Pancreas (tissue), 10 donors: ENCODE results near the gene VAPB. TPM values are rescaled to one million over a fixed set of nuclear protein-coding genes. Genes with fewer than 3 reads are reported as not detected.

Experiments
- ATAC-seq, 4 donors: fragments of 200-7000 bp; cut with Tn5 transposase; one replicate each; pipeline versions ENCODE4 v1.8.0 to v1.9.1; 2020; ENCODE audit warnings: mild to moderate bottlenecking in 4 of 4, moderate library complexity in 4 of 4
- DNase-seq, 6 donors: peaks; one replicate each; pipeline ENCODE4 v3.0.0-alpha.2; 2020
- FAIRE-seq: peaks from 2 replicates; lab custom pipeline; 2012; peaks lifted over from hg19 to GRCh38; lab: Jason Lieb, UNC
- H3K27ac ChIP-seq, 4 donors: fragments of 200-600 bp; sonication (generic); 1 replicate in 3 of 4; 2 replicates in 1 of 4; pipeline versions ENCODE4 v1.5.0 to v1.8.0; 2020
- H3K27me3 ChIP-seq, 4 donors: fragments of 200-600 bp; one replicate each; pipeline ENCODE4 v1.8.0; 2021
- H3K36me3 ChIP-seq, 3 donors: fragments of 200-600 bp; sonication (generic) in 1 of 3; one replicate each; pipeline versions ENCODE4 v1.5.0 to v1.8.0; 2020 to 2021
- H3K4me1 ChIP-seq, 3 donors: fragments of 200-600 bp; one replicate each; pipeline ENCODE4 v1.8.0; 2021
- H3K4me3 ChIP-seq, 4 donors: fragments of 200-600 bp; sonication (generic) in 2 of 4; one replicate each; pipeline versions ENCODE4 v1.5.0 to v1.8.0; 2020 to 2021
- H3K9me3 ChIP-seq, 4 donors: fragments of 200-600 bp; one replicate each; pipeline ENCODE4 v1.8.0; 2021
- WGBS, 2 donors: extraction: QIAGEN DNeasy Blood & Tissue Kit; methylation state at CpG; one replicate each; pipeline ENCODE4 v1.1.7; 2013; 5-methylcytosine and 5-hydroxymethylcytosine counted together
- intact Hi-C, 3 donors: fragments of 100-400 bp; cut with DNase I; formaldehyde crosslinking; loops; one replicate each; pipeline versions ENCODE4 v1.11.1 to v1.14.2; 2022
- polyA plus RNA-seq, 2 donors: library from polyadenylated mRNA; stranded (reverse); fragments of 200-250 nt; gene quantifications; one replicate each; pipeline ENCODE4 v1.2.3, GENCODE V29; 2013
- total RNA-seq, 6 donors: library from RNA; stranded (reverse); fragmentation: NEBNext Ultra II Directional in 4 of 6; extraction: Animal tissue kit (Norgen Biotek cat#: 25700) in 4 of 6; gene quantifications; one replicate each; pipeline versions ENCODE4 v1.2.1 to v1.2.4, GENCODE V29; 2021 to 2023
- TF ChIP-seq, protein P1 (sequence below), 4 donors: fragments of 200-600 bp; sonication (generic) in 3 of 4; IDR thresholded peaks; one replicate each; pipeline versions ENCODE4 v1.5.0 to v1.8.0; 2021; ENCODE audit warnings: antibody characterized with exemption in 4 of 4
- donor health status: healthy with polysubstance abuse.
- donor health status: DM: no; HTN: no; CAD: no; lungs with moderate emphysema.
- donor health status: DM: no; HTN: no; CAD: no.
- donor health status: control.
- donor health status: control.
- donor health status: Bipolar disorder and iron deficiency.
- donor health status: DM: yes; HTN: yes; CAD: no.
- donor health status: DM: no; HTN: no; CAD: no.
- donor health status: DM: no; HTN: no; CAD: no.
- donor health status: DM: yes; HTN: yes; CAD: no.

Gene VAPB
- total and polyA plus RNA-seq, 8 donors: 9.6 to 30.3 (median 20.6) TPM

DNA sequence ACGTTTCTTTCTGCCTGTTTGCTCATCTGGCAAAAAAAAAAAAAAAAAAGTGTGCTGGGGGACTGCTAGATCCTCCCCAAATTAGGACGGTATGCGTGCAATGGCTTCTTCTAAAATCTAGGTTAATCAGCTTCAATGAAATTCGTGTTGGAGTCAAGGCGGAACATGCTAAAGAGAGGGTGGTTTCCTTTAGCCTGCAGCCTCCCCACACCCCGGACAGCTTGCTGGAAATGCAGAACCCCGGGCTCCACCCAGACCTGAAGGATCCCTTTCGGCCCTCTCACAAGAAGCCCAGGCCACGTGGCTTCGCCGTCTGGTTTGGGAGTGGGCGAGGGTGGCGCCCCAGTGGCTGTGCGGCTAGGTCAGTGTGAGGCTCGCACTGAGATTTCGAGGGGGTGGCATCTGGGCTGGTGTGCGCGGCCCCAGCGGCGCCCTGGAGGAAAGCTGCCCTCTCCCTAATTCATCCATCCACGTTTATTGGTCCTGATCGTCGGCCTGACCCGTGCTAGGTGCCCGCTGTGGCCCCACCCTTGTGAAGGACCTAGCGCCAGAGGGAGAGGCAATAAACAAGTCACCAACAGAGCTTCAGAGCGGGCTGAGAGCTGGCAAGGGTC lies 77.2 kb downstream of the VAPB start:
- intact Hi-C loops: no loop called here
- DNase-seq: no peak
- ATAC-seq: no peak
- Histone ChIP-seq H3K36me3 (no peaks in the 10 kb centered on the region), H3K4me3 (no peak overlapping the region), H3K9me3 (no peaks in the 10 kb centered on the region), H3K27me3 (no peaks in the 10 kb centered on the region), H3K27ac (no peak overlapping the region), H3K4me1 (no peaks in the 10 kb centered on the region)
- WGBS, 2 donors: 89 to 90% methylated on average over 27 of the region's 27 CpGs
- TF ChIP-seq, protein P1, sequence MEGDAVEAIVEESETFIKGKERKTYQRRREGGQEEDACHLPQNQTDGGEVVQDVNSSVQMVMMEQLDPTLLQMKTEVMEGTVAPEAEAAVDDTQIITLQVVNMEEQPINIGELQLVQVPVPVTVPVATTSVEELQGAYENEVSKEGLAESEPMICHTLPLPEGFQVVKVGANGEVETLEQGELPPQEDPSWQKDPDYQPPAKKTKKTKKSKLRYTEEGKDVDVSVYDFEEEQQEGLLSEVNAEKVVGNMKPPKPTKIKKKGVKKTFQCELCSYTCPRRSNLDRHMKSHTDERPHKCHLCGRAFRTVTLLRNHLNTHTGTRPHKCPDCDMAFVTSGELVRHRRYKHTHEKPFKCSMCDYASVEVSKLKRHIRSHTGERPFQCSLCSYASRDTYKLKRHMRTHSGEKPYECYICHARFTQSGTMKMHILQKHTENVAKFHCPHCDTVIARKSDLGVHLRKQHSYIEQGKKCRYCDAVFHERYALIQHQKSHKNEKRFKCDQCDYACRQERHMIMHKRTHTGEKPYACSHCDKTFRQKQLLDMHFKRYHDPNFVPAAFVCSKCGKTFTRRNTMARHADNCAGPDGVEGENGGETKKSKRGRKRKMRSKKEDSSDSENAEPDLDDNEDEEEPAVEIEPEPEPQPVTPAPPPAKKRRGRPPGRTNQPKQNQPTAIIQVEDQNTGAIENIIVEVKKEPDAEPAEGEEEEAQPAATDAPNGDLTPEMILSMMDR (IDR thresholded peaks at IDR 0.05): no peak
- FAIRE-seq: no peak

DNA sequence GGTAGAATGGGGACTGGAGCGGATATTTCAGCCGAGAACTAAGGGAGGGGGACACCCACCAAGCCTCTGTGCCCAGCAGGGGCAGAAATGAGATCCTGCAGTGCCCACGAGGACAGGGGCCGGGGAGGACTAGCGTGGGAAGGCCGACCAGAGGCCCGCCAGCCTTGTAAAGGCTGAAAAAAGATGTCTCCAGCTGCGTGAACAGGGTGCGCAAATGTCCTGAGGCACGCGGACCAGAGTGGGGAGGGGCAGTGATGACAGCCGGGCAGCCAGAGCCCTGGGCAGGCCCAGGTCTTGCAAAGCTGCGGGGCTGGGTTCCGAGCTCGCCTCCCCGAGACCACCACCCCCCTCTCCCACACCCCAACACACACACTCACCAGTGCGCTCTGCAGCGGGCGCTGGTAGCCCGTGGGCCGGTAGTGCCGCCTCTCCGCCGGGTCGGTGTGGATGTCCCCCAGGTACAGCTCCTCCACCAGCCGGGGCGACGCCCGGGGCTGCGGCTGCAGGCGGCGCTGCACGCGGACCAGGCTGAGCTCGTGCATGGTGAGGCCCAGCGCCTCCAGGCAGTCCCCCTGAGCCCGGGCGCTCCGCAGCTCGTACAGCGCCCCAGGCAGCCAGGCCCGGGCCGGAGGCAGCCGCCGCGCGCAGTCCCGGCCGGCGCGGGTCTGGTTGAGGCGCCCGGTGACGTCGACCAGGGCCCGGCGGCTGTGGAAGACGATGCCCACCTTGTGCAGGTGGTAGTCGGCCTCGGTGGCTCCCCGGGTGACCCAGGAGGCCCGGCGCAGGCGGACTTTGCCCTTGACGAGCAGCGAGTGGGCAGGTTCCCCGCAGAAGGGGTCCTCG lies 77.9 kb downstream of the VAPB start:
- Histone ChIP-seq H3K36me3 (no peaks in the 10 kb centered on the region), H3K4me3 (no peak overlapping the region), H3K4me1 (no peaks in the 10 kb centered on the region), H3K27ac (no peak overlapping the region), H3K9me3 (no peaks in the 10 kb centered on the region), H3K27me3 (no peaks in the 10 kb centered on the region)
- DNase-seq: no peak
- no peak for ATAC-seq
- TF ChIP-seq, protein P1 (IDR thresholded peaks at IDR 0.05): no peak
- no peak for FAIRE-seq
- intact Hi-C loops: no loop called here
- 42 to 44% methylated on average over 52 to 68 of the region's 68 CpGs for WGBS, 2 donors

DNA sequence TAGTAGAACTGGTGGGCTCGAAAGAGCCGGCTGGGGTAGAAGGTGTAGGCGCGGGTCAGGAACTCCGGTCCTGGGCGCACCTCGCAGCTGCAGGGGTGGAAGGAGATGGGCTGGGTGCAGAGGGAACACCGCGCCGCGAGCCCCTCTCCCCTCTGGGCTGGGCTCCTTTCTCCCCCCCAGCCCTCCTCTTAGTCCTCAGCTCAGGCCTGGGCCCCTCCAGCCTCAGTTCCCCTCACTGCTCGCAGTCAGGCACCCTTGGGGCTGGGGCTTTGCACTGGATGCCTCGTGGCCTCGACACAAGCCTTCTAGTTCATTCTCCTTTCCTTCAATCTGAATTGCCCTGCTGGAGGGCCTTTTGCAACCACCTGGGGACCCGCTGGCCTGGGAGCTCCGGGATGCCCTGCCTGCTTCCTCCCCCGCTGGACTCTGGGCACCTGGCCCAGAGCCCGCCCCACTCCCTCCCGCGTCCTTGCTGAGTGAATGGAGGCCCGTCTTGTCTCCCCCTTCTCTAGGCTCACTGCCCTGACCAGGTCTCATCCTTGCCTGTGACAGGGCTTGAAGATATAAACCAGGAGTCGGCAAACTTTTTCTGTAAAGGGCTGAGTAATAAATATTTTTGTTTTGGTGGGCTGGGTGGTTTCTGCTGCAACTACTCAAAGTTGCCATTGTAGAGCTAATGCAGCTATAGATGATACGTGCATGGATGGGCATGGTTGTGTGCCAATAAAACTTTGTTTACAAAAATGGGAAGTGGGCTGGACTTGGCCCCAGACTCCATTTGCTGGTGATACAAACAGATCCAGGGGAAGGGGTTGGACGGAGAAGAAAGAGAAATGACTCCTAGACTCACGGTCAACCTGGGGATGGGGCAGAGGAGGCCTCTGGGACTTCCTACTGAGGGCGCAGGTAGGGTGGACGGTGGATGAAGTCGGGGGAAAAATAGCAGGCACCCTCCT lies 78.8 kb downstream of the VAPB start:
- H3K9me3 ChIP-seq: no peaks in the 10 kb centered on the region
- intact Hi-C loops: no loop called here
- no peaks in the 10 kb centered on the region for H3K27me3 ChIP-seq
- FAIRE-seq: no peak
- TF ChIP-seq, protein P1 (IDR thresholded peaks at IDR 0.05): no peak
- no peak overlapping the region for H3K27ac ChIP-seq
- no peak for DNase-seq
- WGBS, 2 donors: 64 to 67% methylated on average over 24 to 28 of the region's 28 CpGs
- ATAC-seq: no peak
- no peaks in the 10 kb centered on the region for H3K4me1 ChIP-seq
- no peak overlapping the region for H3K4me3 ChIP-seq
- H3K36me3 ChIP-seq: no peaks in the 10 kb centered on the region

GRCh38 chr20:58469616-58470015 lies 80.6 kb downstream of the VAPB start:
- intact Hi-C loops: no loop called here
- ATAC-seq: no peak
- no peaks in the 10 kb centered on the region for H3K36me3 ChIP-seq
- FAIRE-seq: no peak
- H3K9me3 ChIP-seq: no peaks in the 10 kb centered on the region
- WGBS, 2 donors: 76 to 85% methylated on average over 12 of the region's 12 CpGs
- no peak for DNase-seq
- TF ChIP-seq, protein P1 (IDR thresholded peaks at IDR 0.05): no peak
- no peak overlapping the region for H3K27ac ChIP-seq
- no peak overlapping the region for H3K4me3 ChIP-seq
- H3K27me3 ChIP-seq: no peaks in the 10 kb centered on the region
- no peaks in the 10 kb centered on the region for H3K4me1 ChIP-seq
